Astrocyte (in vitro differentiated cells and primary cell): ENCODE data around the gene F8A3. TPM values are rescaled to one million over a fixed set of nuclear protein-coding genes. Genes with fewer than 3 reads are reported as not detected.

Source experiments
- DNase-seq: peaks from one replicate; pipeline ENCODE4 v3.0.0-alpha.2; 2010; ENCODE audit warnings: low read depth
- FAIRE-seq: peaks from 2 replicates; lab custom pipeline; 2011; peaks lifted over from hg19 to GRCh38; lab: Jason Lieb, UNC
- H2AFZ ChIP-seq: 2 replicates; pipeline ENCODE4 v1.6.0; 2012; ENCODE audit warnings: low read depth, low read length, inconsistent platforms
- H3K27ac ChIP-seq: 2 replicates; pipeline ENCODE4 v1.5.1; 2011; ENCODE audit warnings: low read depth, low read length, inconsistent platforms
- H3K27me3 ChIP-seq: 2 replicates; pipeline ENCODE4 v1.6.0; 2011; ENCODE audit warnings: low read length, inconsistent platforms; ENCODE audit not compliant: insufficient read depth
- H3K36me3 ChIP-seq: 2 replicates; pipeline ENCODE4 v1.5.1; 2011; ENCODE audit warnings: low read length, inconsistent platforms; ENCODE audit not compliant: insufficient read depth
- H3K4me1 ChIP-seq: 2 replicates; pipeline ENCODE4 v1.5.1; 2011; ENCODE audit warnings: low read length, inconsistent platforms; ENCODE audit not compliant: insufficient read depth
- H3K4me2 ChIP-seq: 2 replicates; pipeline ENCODE4 v1.6.0; 2012; ENCODE audit warnings: low read length, inconsistent platforms
- H3K4me3 ChIP-seq: 2 replicates; pipeline ENCODE4 v1.5.1; 2011; ENCODE audit warnings: low read depth, mild to moderate bottlenecking, low read length, inconsistent platforms; ENCODE audit not compliant: insufficient read depth
- H3K79me2 ChIP-seq: 2 replicates; pipeline ENCODE4 v1.6.0; 2012; ENCODE audit warnings: mild to moderate bottlenecking, low read length, inconsistent platforms; ENCODE audit not compliant: insufficient read depth
- H3K9ac ChIP-seq: 2 replicates; pipeline ENCODE4 v1.6.0; 2012; ENCODE audit warnings: mild to moderate bottlenecking, low read length, inconsistent platforms
- H3K9me3 ChIP-seq: 2 replicates; pipeline ENCODE4 v1.5.1; 2012; ENCODE audit warnings: low read depth, mild to moderate bottlenecking, low read length, inconsistent platforms; ENCODE audit not compliant: insufficient read depth
- H4K20me1 ChIP-seq: 2 replicates; pipeline ENCODE4 v1.6.0; 2012; ENCODE audit warnings: low read length, inconsistent platforms; ENCODE audit not compliant: insufficient read depth
- H3K27ac Mint-ChIP-seq: one replicate; pipeline ENCODE4 v1.8.0; 2021; ENCODE audit warnings: mild to moderate bottlenecking, mixed read lengths; ENCODE audit not compliant: unreplicated experiment
- H3K27me3 Mint-ChIP-seq: one replicate; pipeline ENCODE4 v1.8.0; 2021; ENCODE audit warnings: low read depth, mixed read lengths; ENCODE audit not compliant: unreplicated experiment
- H3K36me3 Mint-ChIP-seq: one replicate; pipeline ENCODE4 v1.8.0; 2021; ENCODE audit warnings: low read depth, mixed read lengths; ENCODE audit not compliant: unreplicated experiment
- H3K4me1 Mint-ChIP-seq: one replicate; pipeline ENCODE4 v1.8.0; 2021; ENCODE audit warnings: low read depth, mixed read lengths; ENCODE audit not compliant: unreplicated experiment
- H3K4me3 Mint-ChIP-seq: one replicate; pipeline ENCODE4 v1.8.0; 2021; ENCODE audit warnings: mild to moderate bottlenecking, moderate library complexity, mixed read lengths; ENCODE audit not compliant: unreplicated experiment
- H3K9me3 Mint-ChIP-seq: one replicate; pipeline ENCODE4 v1.8.0; 2021; ENCODE audit warnings: mild to moderate bottlenecking, mixed read lengths; ENCODE audit not compliant: unreplicated experiment
- EZH2 ChIP-seq: IDR thresholded peaks from 2 replicates; pipeline ENCODE4 v1.6.1; 2012; ENCODE audit warnings: mild to moderate bottlenecking, low read length, inconsistent platforms; ENCODE audit not compliant: insufficient read depth
- total RNA-seq: library from RNA; stranded (reverse); gene quantifications from 2 replicates; pipeline ENCODE4 v1.2.1, GENCODE V29; 2021
- TF ChIP-seq, protein P1 (sequence below): IDR thresholded peaks from 2 replicates; pipeline ENCODE4 v1.5.1; 2011; ENCODE audit warnings: low read depth, mild to moderate bottlenecking, inconsistent platforms, low read length, moderate library complexity; ENCODE audit not compliant: insufficient read depth

F8A3 gene
- total RNA-seq, 1 donor from 2014 or later, result not detected

DNA sequence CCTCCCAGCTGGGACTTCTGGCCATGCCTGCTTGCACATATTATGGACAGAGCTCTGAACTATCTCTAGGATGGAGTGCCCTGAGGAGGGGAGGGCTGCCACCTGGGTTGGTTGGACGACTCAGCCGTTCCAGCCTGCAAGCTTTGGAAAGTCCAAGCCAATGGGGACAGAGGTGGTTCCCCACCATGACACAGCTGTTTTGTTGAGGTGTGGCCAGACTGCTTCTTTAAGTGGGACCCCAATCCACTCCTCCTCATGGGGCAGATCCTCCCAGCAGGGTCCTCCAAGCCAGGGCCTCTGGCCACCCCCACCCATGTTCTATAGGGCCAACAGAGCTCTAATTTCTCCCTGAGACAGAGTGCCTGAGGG is 22.7 kb downstream of the F8A3 start:
- no peaks in the 10 kb centered on the region for H3K36me3 ChIP-seq
- Mint-ChIP-seq H3K9me3 (peaks cover 2% of the 10 kb centered on the region), H3K4me1 (no peaks in the 10 kb centered on the region), H3K27ac (no peak overlapping the region), H3K36me3 (peaks cover 5% of the 10 kb centered on the region), H3K4me3 (no peak overlapping the region), H3K27me3 (no peaks in the 10 kb centered on the region)
- no peaks in the 10 kb centered on the region for H3K79me2 ChIP-seq
- H3K9me3 ChIP-seq, result no peaks in the 10 kb centered on the region
- TF ChIP-seq, protein P1, sequence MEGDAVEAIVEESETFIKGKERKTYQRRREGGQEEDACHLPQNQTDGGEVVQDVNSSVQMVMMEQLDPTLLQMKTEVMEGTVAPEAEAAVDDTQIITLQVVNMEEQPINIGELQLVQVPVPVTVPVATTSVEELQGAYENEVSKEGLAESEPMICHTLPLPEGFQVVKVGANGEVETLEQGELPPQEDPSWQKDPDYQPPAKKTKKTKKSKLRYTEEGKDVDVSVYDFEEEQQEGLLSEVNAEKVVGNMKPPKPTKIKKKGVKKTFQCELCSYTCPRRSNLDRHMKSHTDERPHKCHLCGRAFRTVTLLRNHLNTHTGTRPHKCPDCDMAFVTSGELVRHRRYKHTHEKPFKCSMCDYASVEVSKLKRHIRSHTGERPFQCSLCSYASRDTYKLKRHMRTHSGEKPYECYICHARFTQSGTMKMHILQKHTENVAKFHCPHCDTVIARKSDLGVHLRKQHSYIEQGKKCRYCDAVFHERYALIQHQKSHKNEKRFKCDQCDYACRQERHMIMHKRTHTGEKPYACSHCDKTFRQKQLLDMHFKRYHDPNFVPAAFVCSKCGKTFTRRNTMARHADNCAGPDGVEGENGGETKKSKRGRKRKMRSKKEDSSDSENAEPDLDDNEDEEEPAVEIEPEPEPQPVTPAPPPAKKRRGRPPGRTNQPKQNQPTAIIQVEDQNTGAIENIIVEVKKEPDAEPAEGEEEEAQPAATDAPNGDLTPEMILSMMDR, result no peak
- no peak for TF ChIP-seq EZH2
- no peak overlapping the region for H3K27ac ChIP-seq
- H3K27me3 ChIP-seq, result no peaks in the 10 kb centered on the region
- DNase-seq (no peak), FAIRE-seq (no peak)
- H4K20me1 ChIP-seq, result no peaks in the 10 kb centered on the region
- H3K4me2 ChIP-seq, result no peak overlapping the region
- no peak overlapping the region for H3K4me3 ChIP-seq
- H3K4me1 ChIP-seq, result no peaks in the 10 kb centered on the region
- no peak overlapping the region for H3K9ac ChIP-seq
- no peak overlapping the region for H2AFZ ChIP-seq

DNA sequence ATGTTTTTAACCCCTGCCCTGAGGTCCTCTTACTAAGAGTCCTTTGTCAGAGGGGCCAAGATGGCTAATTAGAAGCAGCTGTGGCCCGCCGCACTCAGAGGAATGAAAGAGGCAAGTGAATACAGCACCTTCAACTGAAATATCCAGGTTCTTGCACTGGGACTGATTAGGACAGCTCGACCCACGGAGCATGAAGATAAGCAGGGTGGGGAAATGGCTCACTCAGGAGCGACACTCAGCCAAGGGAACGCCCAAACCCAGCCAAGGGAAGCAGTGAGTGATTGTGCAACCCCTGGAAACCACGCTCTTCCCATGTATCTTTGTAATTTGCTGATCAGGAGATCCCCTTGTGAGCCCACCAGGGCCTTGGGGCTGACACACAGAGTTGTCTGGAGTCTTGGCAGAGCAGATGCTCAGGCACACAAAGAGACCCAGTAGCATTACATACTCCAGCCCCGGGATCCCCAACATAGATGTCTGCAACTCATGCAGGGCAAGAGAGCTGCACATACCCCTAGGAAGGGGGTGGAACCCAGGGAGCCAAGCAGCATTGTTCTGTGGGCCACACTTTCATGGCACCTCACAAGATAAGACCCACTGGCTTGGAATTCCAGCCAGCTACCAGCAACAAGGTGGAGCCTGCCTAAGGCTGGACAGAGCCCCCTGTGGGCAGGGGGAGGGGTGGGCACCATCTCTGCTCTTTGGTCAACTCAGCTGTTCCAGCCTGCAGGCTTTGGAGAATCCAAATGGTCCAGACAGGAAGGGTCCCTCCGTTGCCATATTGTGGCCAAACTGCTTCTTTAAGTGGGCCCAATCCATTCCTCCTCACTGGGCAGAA is 23.3 kb downstream of the F8A3 start:
- H3K36me3 ChIP-seq, result no peaks in the 10 kb centered on the region
- H2AFZ ChIP-seq, result no peak overlapping the region
- H4K20me1 ChIP-seq, result no peaks in the 10 kb centered on the region
- Mint-ChIP-seq H3K9me3 (peaks cover 1% of the 10 kb centered on the region), H3K4me1 (no peaks in the 10 kb centered on the region), H3K27me3 (no peaks in the 10 kb centered on the region), H3K4me3 (no peak overlapping the region), H3K27ac (no peak overlapping the region), H3K36me3 (peaks cover 5% of the 10 kb centered on the region)
- H3K9ac ChIP-seq, result no peak overlapping the region
- no peak overlapping the region for H3K4me3 ChIP-seq
- H3K79me2 ChIP-seq, result no peaks in the 10 kb centered on the region
- no peaks in the 10 kb centered on the region for H3K27me3 ChIP-seq
- no peak for TF ChIP-seq EZH2
- TF ChIP-seq, protein P1, result no peak
- no peak overlapping the region for H3K27ac ChIP-seq
- FAIRE-seq, result no peak
- H3K4me1 ChIP-seq, result no peaks in the 10 kb centered on the region
- H3K9me3 ChIP-seq, result no peaks in the 10 kb centered on the region
- no peak overlapping the region for H3K4me2 ChIP-seq
- DNase-seq, result no peak

DNA sequence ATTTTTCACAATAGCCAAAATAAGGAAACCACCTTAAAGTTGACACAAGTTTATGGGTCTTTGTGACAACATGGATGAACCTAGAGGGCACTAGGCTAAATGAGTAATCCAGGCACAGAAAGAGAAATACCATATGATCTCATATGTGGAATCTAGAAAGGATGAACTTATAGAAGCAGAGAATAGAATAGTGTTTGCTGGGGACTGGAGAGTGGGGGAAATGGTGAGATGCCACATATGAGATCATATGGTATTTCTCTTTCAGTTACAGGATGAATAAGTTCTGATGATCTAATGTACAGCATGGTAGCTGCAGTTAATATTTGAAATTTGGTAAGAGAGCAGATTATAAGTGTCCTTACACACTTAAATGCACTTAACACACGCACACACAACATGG is 40.7 kb downstream of the F8A3 start:
- Mint-ChIP-seq H3K36me3 (no peaks in the 10 kb centered on the region), H3K27ac (no peak overlapping the region), H3K4me1 (no peaks in the 10 kb centered on the region), H3K4me3 (no peak overlapping the region), H3K9me3 (no peaks in the 10 kb centered on the region), H3K27me3 (no peaks in the 10 kb centered on the region)
- FAIRE-seq, result no peak
- H4K20me1 ChIP-seq, result no peaks in the 10 kb centered on the region
- no peaks in the 10 kb centered on the region for H3K79me2 ChIP-seq
- no peak overlapping the region for H3K4me3 ChIP-seq
- no peaks in the 10 kb centered on the region for H3K27me3 ChIP-seq
- H3K9ac ChIP-seq, result no peak overlapping the region
- DNase-seq, result no peak
- H3K4me2 ChIP-seq, result no peak overlapping the region
- H2AFZ ChIP-seq, result no peak overlapping the region
- no peak overlapping the region for H3K27ac ChIP-seq
- TF ChIP-seq, protein P1, result no peak
- TF ChIP-seq EZH2, result no peak
- H3K4me1 ChIP-seq, result no peaks in the 10 kb centered on the region
- H3K9me3 ChIP-seq, result no peaks in the 10 kb centered on the region
- H3K36me3 ChIP-seq, result no peaks in the 10 kb centered on the region
